ENCODE measurements around the gene RFLNA.

- TF ChIP-seq POLR2A (IDR thresholded peaks at IDR 0.05) (no peak), CTCF (IDR thresholded peaks at IDR 0.05) (no peak)
These were observed at the start of gene RFLNA for GRCh38 chr12:124294780-124295341.

All from lower leg skin (tissue), 3 donors.